HG02678 (cell line): ENCODE results near the gene DNMT1.

Experiments
- ATAC-seq: cut with Tn5 transposase; IDR thresholded peaks from one replicate; pipeline ENCODE4 v1.9.1; 2021; ENCODE audit warnings: mild to moderate bottlenecking, moderate library complexity; ENCODE audit not compliant: unreplicated experiment

The DNMT1 gene

GRCh38 chr19:10115392-10116084 lies 79.2 kb downstream of the DNMT1 start:
- no peak for ATAC-seq

GRCh38 chr19:10114651-10115391 lies 79.9 kb downstream of the DNMT1 start:
- no peak for ATAC-seq

DNA sequence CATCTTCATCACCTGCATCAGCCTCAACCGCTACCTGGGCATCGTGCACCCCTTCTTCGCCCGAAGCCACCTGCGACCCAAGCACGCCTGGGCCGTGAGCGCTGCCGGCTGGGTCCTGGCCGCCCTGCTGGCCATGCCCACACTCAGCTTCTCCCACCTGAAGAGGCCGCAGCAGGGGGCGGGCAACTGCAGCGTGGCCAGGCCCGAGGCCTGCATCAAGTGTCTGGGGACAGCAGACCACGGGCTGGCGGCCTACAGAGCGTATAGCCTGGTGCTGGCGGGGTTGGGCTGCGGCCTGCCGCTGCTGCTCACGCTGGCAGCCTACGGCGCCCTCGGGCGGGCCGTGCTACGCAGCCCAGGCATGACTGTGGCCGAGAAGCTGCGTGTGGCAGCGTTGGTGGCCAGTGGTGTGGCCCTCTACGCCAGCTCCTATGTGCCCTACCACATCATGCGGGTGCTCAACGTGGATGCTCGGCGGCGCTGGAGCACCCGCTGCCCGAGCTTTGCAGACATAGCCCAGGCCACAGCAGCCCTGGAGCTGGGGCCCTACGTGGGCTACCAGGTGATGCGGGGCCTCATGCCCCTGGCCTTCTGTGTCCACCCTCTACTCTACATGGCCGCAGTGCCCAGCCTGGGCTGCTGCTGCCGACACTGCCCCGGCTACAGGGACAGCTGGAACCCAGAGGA lies 80.6 kb downstream of the DNMT1 start:
- no peak for ATAC-seq

GRCh38 chr19:10113592-10113963 lies 81.2 kb downstream of the DNMT1 start:
- ATAC-seq = no peak

DNA sequence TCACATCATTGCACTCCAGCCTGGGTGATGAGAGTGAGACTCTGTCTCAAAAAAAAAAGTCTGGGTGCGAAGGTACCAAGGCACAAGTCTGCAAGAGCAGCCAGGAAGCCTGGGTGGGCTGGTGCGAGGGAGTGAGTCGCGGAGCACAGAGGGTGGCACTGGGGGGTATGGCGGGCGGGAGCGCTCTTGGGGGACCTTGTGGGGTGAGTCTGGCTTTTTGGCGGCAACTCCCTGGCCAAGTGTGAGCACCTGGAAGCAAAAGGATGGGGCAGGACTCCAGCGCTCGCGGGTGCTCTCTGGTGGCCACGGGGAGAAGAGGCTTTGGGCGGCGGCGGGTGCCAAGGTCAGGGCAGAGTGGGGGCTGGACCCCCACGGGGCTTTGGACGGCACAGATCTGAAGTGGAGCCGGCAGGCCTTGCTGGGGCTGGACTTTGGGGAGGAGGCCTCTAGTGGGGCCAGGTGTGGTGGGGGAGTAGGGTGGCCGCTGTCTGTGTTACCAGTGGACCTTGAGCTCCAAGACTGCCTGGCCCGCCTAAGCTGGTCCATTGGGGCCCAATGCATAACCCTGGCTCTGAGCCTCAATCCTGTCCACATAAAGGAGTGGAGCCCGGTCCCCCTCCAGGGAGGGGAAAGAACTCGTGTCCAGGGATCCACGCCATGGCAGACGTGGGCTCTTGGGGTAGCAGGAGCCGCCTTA lies 81.7 kb downstream of the DNMT1 start:
- no peak for ATAC-seq

- no peak for ATAC-seq
These were observed 82.6 kb downstream of the DNMT1 start for GRCh38 chr19:10112037-10112761.

DNA sequence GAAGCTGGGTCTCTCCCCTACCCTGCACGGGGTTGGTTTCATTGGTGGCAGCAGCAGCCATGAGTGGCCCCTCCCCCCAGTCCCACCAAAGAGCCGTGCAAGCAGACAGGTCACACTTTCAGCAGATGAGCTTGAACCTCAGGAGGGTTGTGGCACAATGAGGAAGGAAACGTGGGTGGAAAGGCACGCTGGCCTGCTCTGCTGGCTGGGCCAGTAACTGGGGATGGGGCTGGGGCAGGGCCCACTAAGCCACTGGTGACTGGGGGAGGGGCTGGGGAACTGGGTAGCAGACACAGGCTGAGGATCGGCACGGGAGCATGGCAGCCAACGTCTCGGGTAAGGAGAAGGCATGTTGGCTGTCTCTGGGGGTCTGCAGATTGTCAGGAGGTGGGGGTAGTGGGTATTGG lies 83.3 kb downstream of the DNMT1 start, which contains the start of gene P2RY11:
P2RY11 (plus strand) TSS at position 289 of the 407 bp plus-strand sequence; CDS start at position 318, 29 bp downstream.
- no peak for ATAC-seq

- no peak for ATAC-seq
These were observed 83.8 kb downstream of the DNMT1 start for GRCh38 chr19:10110972-10111317.

- no peak for ATAC-seq
These were observed 84.4 kb downstream of the DNMT1 start for GRCh38 chr19:10110076-10110971.

- ATAC-seq = no peak
These were observed 85.2 kb downstream of the DNMT1 start for GRCh38 chr19:10109528-10109927.

GRCh38 chr19:10107817-10108367 lies 86.9 kb downstream of the DNMT1 start:
- no peak for ATAC-seq

GRCh38 chr19:10107254-10107653 lies 87.5 kb downstream of the DNMT1 start:
- no peak for ATAC-seq

DNA sequence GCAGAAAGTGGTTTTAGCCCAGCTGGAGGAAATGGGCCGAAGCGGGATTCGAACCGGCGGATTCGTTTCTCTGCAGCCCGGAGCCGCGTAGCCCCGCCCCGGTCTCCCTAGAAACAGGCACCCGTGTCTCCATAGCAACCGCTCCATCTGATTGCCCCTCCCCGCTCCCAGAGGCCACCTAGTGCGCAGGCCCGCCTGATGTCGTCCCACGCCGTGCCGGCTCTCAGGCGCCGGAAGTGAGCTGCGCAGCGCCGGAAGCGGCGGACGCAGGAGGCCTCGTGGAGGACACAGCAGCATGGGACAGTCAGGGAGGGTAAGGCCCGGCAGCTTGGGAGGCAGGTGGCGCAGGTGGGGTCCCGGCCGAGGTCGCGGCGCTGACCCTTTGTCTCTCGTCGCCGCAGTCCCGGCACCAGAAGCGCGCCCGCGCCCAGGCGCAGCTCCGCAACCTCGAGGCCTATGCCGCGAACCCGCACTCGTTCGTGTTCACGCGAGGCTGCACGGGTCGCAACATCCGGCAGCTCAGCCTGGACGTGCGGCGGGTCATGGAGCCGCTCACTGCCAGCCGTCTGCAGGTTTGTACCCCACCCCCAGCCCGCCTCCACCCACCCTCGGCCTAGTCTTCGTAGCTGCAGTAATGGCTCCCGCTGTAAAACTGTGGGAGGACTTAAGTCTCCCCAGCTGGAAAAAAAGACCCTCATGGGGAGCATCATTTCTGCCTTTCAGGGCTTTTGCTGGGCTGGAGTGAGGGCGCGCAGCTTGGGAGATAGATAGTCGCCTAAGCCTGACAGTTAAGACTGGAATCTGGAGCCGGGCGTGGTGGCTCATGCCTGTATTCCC lies 88.4 kb downstream of the DNMT1 start, which contains the start of gene PPAN:
PPAN (plus strand) TSS at position 263 of the 837 bp plus-strand sequence; CDS start at position 296, 33 bp downstream.
- ATAC-seq = peak; percentile 60

- ATAC-seq = peak; percentile 19
These were observed 89.1 kb downstream of the DNMT1 start for GRCh38 chr19:10105509-10106099.

DNA sequence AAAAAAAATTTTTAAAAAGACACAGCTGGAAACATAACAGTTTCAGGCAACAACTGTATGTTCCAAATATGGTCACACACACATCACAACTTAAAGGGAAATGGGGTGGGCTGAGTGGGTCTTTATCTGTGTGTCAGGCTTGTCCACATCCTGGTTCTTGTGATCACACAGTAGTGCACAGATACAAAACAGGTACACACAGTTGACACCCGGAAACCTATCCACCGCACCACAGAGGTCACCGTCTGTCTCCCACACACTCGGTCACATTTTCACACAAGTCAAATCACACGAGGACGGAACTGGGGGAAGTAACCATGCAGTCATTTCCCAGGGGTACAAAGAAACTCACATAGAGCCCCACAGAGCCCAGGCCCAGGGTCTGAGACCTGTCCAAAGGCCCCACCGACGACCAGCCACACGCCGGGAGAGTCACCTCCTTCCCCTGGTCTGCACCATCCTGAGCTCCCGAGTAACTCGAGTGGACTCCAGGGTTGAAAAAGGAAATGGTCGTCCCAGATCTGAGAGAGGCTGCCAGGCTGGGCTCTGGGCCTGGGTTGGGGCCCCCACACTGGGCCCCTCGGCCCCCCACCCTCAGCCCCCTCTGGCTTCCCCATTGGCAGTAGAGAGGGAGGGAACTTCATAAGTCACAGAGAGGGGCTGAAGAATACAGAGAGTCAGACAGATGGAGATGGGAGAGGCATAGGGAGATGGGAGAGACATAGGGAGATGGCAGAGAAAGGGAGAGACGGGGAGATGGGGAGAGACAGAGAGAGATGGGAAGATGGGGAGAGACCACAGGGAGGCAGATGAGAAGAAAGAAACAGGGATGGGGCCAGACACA lies 89.9 kb downstream of the DNMT1 start:
- no peak for ATAC-seq

DNA sequence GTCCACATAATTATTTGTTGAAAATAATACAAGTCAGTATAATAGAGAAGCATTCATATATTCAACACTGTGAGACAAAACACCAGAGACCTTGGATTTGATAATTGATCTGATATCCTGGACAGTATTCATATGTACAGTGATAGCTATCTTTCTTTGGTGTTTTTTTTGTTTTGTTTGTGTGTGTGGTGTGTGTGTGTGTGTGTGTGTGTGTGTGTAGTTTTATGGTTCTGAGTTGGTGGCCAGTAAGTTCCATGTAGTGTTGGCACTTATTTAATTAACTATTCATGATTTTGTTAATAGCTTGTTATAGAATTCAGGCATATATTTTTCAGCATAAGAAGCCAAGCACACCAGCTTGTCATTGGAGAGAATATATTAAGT lies 90.6 kb downstream of the DNMT1 start:
- ATAC-seq = no peak

DNA sequence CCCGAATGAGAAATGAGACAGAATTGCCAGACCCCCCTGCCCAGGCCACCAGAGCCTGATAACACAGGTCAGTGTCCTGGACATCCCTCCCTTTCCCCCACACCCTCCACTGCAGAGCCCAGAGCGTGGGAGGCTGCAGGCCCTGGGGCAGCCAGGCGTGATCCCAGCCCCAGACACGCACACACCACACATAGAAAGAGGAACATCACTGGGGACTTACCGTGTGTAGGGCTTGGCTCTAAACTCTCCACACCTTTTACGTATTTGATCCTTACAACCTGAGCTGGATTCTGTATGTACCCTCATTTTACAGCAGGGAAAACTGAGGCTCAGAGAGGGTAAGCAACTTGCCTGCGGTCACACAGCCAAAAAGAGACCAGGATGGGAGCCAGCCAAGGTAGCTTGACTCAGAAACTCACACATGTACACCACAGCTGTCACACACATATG lies 91.9 kb downstream of the DNMT1 start:
- ATAC-seq = no peak
